ENCODE measurements around the gene C4orf50. TPM values are rescaled to one million over a fixed set of nuclear protein-coding genes. Genes with fewer than 3 reads are reported as not detected.

C4orf50 gene
- total and polyA plus RNA-seq, 2 of the 8 experiments (the other 6 are each of a cell fraction or from before 2014, with no cell fraction given), result 0.08 to 0.22 TPM

- no peak for TF ChIP-seq HDAC6 (IDR thresholded peaks at IDR 0.05; ENCODE audit: low read depth, low read length)
- TF ChIP-seq POLR2AphosphoS5 (IDR thresholded peaks at IDR 0.05; ENCODE audit: low read depth, low read length), result no peak
- TF ChIP-seq CTCF (IDR thresholded peaks at IDR 0.05; ENCODE audit: control extremely low read depth in 1 of 3, insufficient read depth in 1 of 3, low read depth in 1 of 3, low read length in 3 of 3), result no peak
- no peak for TF ChIP-seq POLR2A (IDR thresholded peaks at IDR 0.05; ENCODE audit: control extremely low read depth in 1 of 2, low read depth in 2 of 2, low read length in 2 of 2)
- no peak for TF ChIP-seq FOSL1 (IDR thresholded peaks at IDR 0.05; ENCODE audit: insufficient read depth, low read depth, low read length)
- no peak for TF ChIP-seq BCL11A (IDR thresholded peaks at IDR 0.05; ENCODE audit: low read depth in 2 of 2, low read length in 2 of 2)
Observed at GRCh38 chr4:5893591-5893990, 124.6 kb downstream of the C4orf50 start (continued).

Measured in H1 (cell line).